ENCODE results near the gene GFER. TPM values are rescaled to one million over a fixed set of nuclear protein-coding genes. Genes with fewer than 3 reads are reported as not detected.

GFER gene
- polyA plus RNA-seq, 4 donors = 20.1 to 31.6 (median 28.5) TPM

- no peak for DNase-seq (ENCODE audit: low read depth in 4 of 4, low spot score in 2 of 4)
Measured at GRCh38 chr16:1989209-1990100, 5.5 kb downstream of the GFER start, which contains the start of gene SYNGR3. TSS of gene SYNGR3 (plus strand) at chr16:1989970. CDS start at chr16:1990103, 133 bp downstream.

- DNase-seq (ENCODE audit: low read depth in 4 of 4, low spot score in 2 of 4) = no peak
Measured at GRCh38 chr16:1990101-1990350, 6.0 kb downstream of the GFER start.

- DNase-seq (ENCODE audit: low read depth in 4 of 4, low spot score in 2 of 4) = no peak
Measured at GRCh38 chr16:1990351-1991134, 6.5 kb downstream of the GFER start.

GRCh38 chr16:1991135-1991551 lies 7.2 kb downstream of the GFER start:
- DNase-seq (ENCODE audit: low read depth in 4 of 4, low spot score in 2 of 4) = no peak

GRCh38 chr16:1991588-1991947 lies 7.6 kb downstream of the GFER start:
- no peak for DNase-seq (ENCODE audit: low read depth in 4 of 4, low spot score in 2 of 4)

- peak in 3 of 4 donors; percentile 65 to 77 (median 70) for DNase-seq (ENCODE audit: low read depth in 4 of 4, low spot score in 2 of 4)
Measured at GRCh38 chr16:1991948-1992703, 8.1 kb downstream of the GFER start.

- no peak for DNase-seq (ENCODE audit: low read depth in 4 of 4, low spot score in 2 of 4)
Measured at GRCh38 chr16:1992704-1993317, 8.8 kb downstream of the GFER start.

GRCh38 chr16:1993731-1994131 lies 9.7 kb downstream of the GFER start:
- DNase-seq (ENCODE audit: low read depth in 4 of 4, low spot score in 2 of 4) = no peak

GRCh38 chr16:1997494-1998359 lies 13.7 kb downstream of the GFER start:
- DNase-seq (ENCODE audit: low read depth in 4 of 4, low spot score in 2 of 4) = no peak

- DNase-seq (ENCODE audit: low read depth in 4 of 4, low spot score in 2 of 4) = no peak
Measured at GRCh38 chr16:1998360-1998835, 14.4 kb downstream of the GFER start.

GRCh38 chr16:1998852-1999801 lies 15.1 kb downstream of the GFER start:
- no peak for DNase-seq (ENCODE audit: low read depth in 4 of 4, low spot score in 2 of 4)

GRCh38 chr16:1999866-2000514 lies 16.0 kb downstream of the GFER start:
- DNase-seq (ENCODE audit: low read depth in 4 of 4, low spot score in 2 of 4) = no peak

- no peak for DNase-seq (ENCODE audit: low read depth in 4 of 4, low spot score in 2 of 4)
Measured at GRCh38 chr16:2001035-2001434, 17.0 kb downstream of the GFER start.

GRCh38 chr16:2001456-2002355 lies 17.7 kb downstream of the GFER start:
- DNase-seq (ENCODE audit: low read depth in 4 of 4, low spot score in 2 of 4) = no peak

- DNase-seq (ENCODE audit: low read depth in 4 of 4, low spot score in 2 of 4) = no peak
Measured at GRCh38 chr16:2002406-2003230, 18.6 kb downstream of the GFER start.

GRCh38 chr16:2003231-2003826 lies 19.3 kb downstream of the GFER start:
- DNase-seq (ENCODE audit: low read depth in 4 of 4, low spot score in 2 of 4) = no peak
